Prostate gland (tissue), 2 donors: ENCODE results near the gene IGFBP7. TPM values are rescaled to one million over a fixed set of nuclear protein-coding genes. Genes with fewer than 3 reads are reported as not detected.

ENCODE experiments used
- DNase-seq: peaks from one replicate; pipeline ENCODE4 v3.0.0-alpha.2; 2019; ENCODE audit warnings: low spot score
- H3K27ac ChIP-seq, 2 donors: fragments of 200-600 bp; sonication (generic); 2 replicates each; pipeline ENCODE4 v1.5.1; 2017 to 2019
- H3K27me3 ChIP-seq: fragments of 200-600 bp; sonication (generic); replicated peaks from 2 replicates; pipeline ENCODE4 v1.5.1; 2019; ENCODE audit not compliant: insufficient read depth
- H3K36me3 ChIP-seq, 2 donors: fragments of 200-600 bp; sonication (generic); 1 replicate in 1 of 2; 2 replicates in 1 of 2; pipeline versions ENCODE4 v1.5.1 to v1.8.1; 2017 to 2019
- H3K4me1 ChIP-seq: fragments of 200-600 bp; sonication (generic); replicated peaks from 2 replicates; pipeline ENCODE4 v1.5.1; 2019
- H3K4me3 ChIP-seq, 2 donors: fragments of 200-600 bp; sonication (generic); 2 replicates each; pipeline ENCODE4 v1.5.1; 2017 to 2019
- H3K9me3 ChIP-seq: fragments of 200-600 bp; sonication (generic); 2 replicates; pipeline ENCODE4 v1.5.1; 2017
- POLR2A ChIP-seq: fragments of 450-650 bp; IDR thresholded peaks from one replicate; pipeline ENCODE4 v1.6.1; 2016; ENCODE audit warnings: antibody characterized with exemption, mild to moderate bottlenecking
- POLR2AphosphoS5 ChIP-seq: sonication (generic); formaldehyde crosslinking; IDR thresholded peaks from one replicate; pipeline ENCODE4 v1.6.1; 2017; ENCODE audit warnings: antibody characterized with exemption
- WGBS: methylation state at CpG from one replicate; pipeline ENCODE4 v1.1.5; 2018; 5-methylcytosine and 5-hydroxymethylcytosine counted together
- intact Hi-C: fragments of 100-400 bp; cut with DNase I; formaldehyde crosslinking; loops from one replicate; pipeline ENCODE4 v1.14.2; 2022
- total RNA-seq, 2 donors: library from RNA; depleted of rRNA; stranded (reverse); fragments of >200 nt; gene quantifications; one replicate each; pipeline ENCODE4 v1.1.0, GENCODE V29; 2016
- TF ChIP-seq, protein P1 (sequence below), 4 experiments: fragments of 200-600 bp in 2 of 4; fragments of 450-650 bp in 2 of 4; sonication (generic) in 2 of 4; IDR thresholded peaks; 1 replicate in 3 of 4; 2 replicates in 1 of 4; pipeline ENCODE4 v1.5.1; 2016 to 2019; ENCODE audit warnings: antibody characterized with exemption in 4 of 4, mild to moderate bottlenecking in 2 of 4, moderate library complexity in 2 of 4

IGFBP7 gene
- total RNA-seq, 2 donors from 2014 or later, result 322 to 1,366 TPM

GRCh38 chr4:57081651-57082621 is 28.2 kb downstream of the IGFBP7 start:
- no peak overlapping the region for H3K4me3 ChIP-seq
- 78% methylated on average over 9 of the region's 9 CpGs for WGBS
- peak overlapping the region; percentile 63 to 69 for H3K27ac ChIP-seq
- H3K36me3 ChIP-seq, result no peaks in the 10 kb centered on the region
- DNase-seq, result no peak
- no peaks in the 10 kb centered on the region for H3K4me1 ChIP-seq
- TF ChIP-seq POLR2A (no peak), POLR2AphosphoS5 (no peak)
- TF ChIP-seq, protein P1, sequence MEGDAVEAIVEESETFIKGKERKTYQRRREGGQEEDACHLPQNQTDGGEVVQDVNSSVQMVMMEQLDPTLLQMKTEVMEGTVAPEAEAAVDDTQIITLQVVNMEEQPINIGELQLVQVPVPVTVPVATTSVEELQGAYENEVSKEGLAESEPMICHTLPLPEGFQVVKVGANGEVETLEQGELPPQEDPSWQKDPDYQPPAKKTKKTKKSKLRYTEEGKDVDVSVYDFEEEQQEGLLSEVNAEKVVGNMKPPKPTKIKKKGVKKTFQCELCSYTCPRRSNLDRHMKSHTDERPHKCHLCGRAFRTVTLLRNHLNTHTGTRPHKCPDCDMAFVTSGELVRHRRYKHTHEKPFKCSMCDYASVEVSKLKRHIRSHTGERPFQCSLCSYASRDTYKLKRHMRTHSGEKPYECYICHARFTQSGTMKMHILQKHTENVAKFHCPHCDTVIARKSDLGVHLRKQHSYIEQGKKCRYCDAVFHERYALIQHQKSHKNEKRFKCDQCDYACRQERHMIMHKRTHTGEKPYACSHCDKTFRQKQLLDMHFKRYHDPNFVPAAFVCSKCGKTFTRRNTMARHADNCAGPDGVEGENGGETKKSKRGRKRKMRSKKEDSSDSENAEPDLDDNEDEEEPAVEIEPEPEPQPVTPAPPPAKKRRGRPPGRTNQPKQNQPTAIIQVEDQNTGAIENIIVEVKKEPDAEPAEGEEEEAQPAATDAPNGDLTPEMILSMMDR (IDR thresholded peaks at IDR 0.05), result no peak
- H3K27me3 ChIP-seq, result no peaks in the 10 kb centered on the region
- intact Hi-C loops, result no loop called here
- H3K9me3 ChIP-seq, result no peaks in the 10 kb centered on the region

DNA sequence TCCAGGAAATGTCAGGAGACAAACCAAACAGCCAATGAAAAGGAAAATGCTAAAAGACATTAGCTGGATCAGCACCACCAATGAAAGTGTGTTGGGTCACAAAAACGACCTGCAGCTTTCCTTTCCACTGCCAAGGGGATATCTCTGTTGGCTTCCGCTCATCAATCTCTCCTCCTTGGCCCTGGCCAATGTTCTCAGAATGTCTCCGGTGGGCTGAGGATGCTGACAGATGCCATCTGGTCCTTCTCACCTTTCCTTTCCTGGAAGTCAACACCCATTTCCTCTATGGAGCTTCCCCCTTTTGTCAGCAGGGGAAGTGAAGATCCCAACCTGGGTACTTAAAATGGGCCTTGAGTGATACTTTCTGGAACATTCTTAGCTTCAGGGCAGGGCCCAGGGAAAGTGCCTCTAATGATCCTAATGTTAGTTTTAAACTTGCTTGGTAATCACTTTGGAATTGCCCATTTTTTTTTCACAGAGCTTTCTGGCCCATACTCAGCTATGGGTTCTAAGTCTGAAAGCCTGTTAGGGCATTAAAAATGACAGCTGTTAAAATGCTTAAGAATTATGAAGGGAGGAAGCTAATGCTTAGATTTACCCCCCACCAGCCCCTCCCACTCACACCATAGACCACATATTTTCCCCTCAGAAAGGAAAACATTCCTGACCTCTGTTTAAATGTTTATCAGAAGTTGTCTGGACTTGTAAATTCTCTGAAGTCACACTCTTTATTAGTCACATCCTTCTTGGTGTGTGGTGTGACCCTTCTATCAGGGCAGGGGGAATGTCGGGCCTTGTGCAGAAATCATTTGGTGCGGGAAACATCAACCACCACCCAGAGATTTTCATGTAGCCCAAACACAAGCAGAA is 29.2 kb downstream of the IGFBP7 start:
- peak; percentile 20 for DNase-seq
- Histone ChIP-seq H3K27ac (peak overlapping the region; percentile 63 to 69), H3K36me3 (no peaks in the 10 kb centered on the region), H3K4me3 (no peak overlapping the region), H3K4me1 (no peaks in the 10 kb centered on the region), H3K9me3 (no peaks in the 10 kb centered on the region), H3K27me3 (no peaks in the 10 kb centered on the region)
- 40% methylated on average over 5 of the region's 5 CpGs for WGBS
- intact Hi-C loops, result no loop called here
- TF ChIP-seq, protein P1 (IDR thresholded peaks at IDR 0.05), result no peak
- peak; percentile 55 for TF ChIP-seq POLR2AphosphoS5

GRCh38 chr4:57078685-57079521 is 31.3 kb downstream of the IGFBP7 start:
- Histone ChIP-seq H3K27ac (peak overlapping the region; percentile 2 to 63), H3K9me3 (no peaks in the 10 kb centered on the region), H3K36me3 (no peaks in the 10 kb centered on the region), H3K4me3 (no peak overlapping the region), H3K27me3 (no peaks in the 10 kb centered on the region), H3K4me1 (no peaks in the 10 kb centered on the region)
- intact Hi-C loops, result no loop called here
- peak; percentile 57 for TF ChIP-seq POLR2AphosphoS5
- TF ChIP-seq, protein P1 (IDR thresholded peaks at IDR 0.05), result no peak
- DNase-seq, result peak; percentile 62
- WGBS, result 12% methylated on average over 10 of the region's 10 CpGs

DNA sequence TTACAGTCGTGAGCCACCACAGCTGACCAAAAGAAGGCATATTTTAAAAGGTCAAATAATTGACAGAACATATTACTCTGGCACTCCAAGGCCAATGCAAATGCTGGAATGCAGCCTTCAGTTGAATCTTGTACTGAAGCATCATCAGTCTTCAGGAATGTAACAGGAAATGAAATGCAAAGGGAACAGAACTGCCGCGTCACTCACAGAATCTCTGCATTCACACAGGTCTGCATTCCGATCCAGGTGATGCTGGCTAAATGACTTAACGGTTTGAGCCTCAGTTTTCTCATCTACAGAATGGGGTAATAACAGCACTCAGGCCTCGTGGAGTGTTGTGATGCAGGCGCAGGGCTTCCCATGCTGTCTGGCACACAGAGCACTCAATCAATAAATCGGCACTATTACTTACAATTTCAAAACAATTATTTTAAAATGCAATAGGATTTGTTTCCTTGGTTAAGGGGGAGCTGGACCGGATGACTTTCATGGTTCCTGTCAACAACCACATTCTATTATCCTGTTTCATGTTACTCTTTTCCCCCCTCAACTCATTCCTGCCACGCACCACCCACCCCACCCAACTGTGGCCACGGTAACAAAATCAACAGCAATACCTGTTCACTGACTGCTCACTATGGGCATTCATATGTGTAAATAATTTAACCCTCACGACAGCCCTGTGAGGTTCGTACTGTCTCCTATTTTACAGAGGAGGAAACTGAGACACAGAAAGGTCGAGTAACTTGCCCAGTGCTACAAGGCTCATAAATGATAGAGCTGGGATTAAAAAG is 32.4 kb downstream of the IGFBP7 start:
- 66% methylated on average over 14 of the region's 14 CpGs for WGBS
- Histone ChIP-seq H3K36me3 (no peaks in the 10 kb centered on the region), H3K9me3 (no peaks in the 10 kb centered on the region), H3K4me3 (no peak overlapping the region), H3K27ac (peak overlapping the region; percentile 2 to 53), H3K27me3 (no peaks in the 10 kb centered on the region), H3K4me1 (no peaks in the 10 kb centered on the region)
- intact Hi-C loops, result no loop called here
- DNase-seq, result no peak
- no peak for TF ChIP-seq POLR2A
- TF ChIP-seq POLR2AphosphoS5, result no peak
- TF ChIP-seq, protein P1 (IDR thresholded peaks at IDR 0.05), result no peak
